Measurements from ENCODE around the gene ADRB1. TPM values are rescaled to one million over a fixed set of nuclear protein-coding genes. Genes with fewer than 3 reads are reported as not detected.

The ADRB1 gene
- total RNA-seq, result 0.06 TPM in 1 of 2 replicates, not detected in the other

GRCh38 chr10:114043532-114044246 lies at the start of gene ADRB1:
ADRB1 (plus strand) TSS chr10:114043866; CDS start chr10:114044133, 267 bp downstream.

Other genes with a start within 250 kb of the ADRB1 start
- 2.9 and 3.2 TPM in 2 replicates for gene DCLRE1A, start 189.8 kb upstream of the ADRB1 start, total RNA-seq
- gene NHLRC2, start 189.2 kb upstream of the ADRB1 start, total RNA-seq, result 23.1 and 45.5 TPM in 2 replicates
- gene CCDC186, start 130.3 kb downstream of the ADRB1 start, total RNA-seq, result 8.2 and 13.4 TPM in 2 replicates
- gene TDRD1, start 135.5 kb downstream of the ADRB1 start, total RNA-seq, result 1.2 and 1.7 TPM in 2 replicates
- 0.06 and 0.15 TPM in 2 replicates for gene VWA2, start 195.4 kb downstream of the ADRB1 start, total RNA-seq